Activated CD8-positive, alpha-beta T cell treated with anti-CD3 and anti-CD28 coated beads for 36 hours (primary cell): Measurements from ENCODE around the gene ACER1. TPM values are rescaled to one million over a fixed set of nuclear protein-coding genes. Genes with fewer than 3 reads are reported as not detected.
A peak's percentile ranks its signal among the peaks of the same experiment; 100 is the strongest.
"Not testable (repeated sequence)": the region's sequence is repeated elsewhere in the genome, so short reads cannot be mapped to it uniquely, and the experiment has no call there.

Source experiments
- ATAC-seq: fragments of 200-7000 bp; cut with Tn5 transposase; one replicate; pipeline ENCODE4 v1.10.0; 2021; ENCODE audit warnings: mild to moderate bottlenecking, moderate library complexity
- CTCF ChIA-PET: fragments of 350-600 bp; sonication (Branson Sonifier 250); formaldehyde crosslinking; loops from one replicate; lab custom pipeline; 2021; ENCODE audit warnings: antibody characterized with exemption; lab: Charles Lee
- POLR2A ChIA-PET: fragments of 350-600 bp; sonication (Branson Sonifier 250); formaldehyde crosslinking; loops from one replicate; lab custom pipeline; 2021; ENCODE audit warnings: antibody characterized with exemption; lab: Charles Lee
- DNase-seq: peaks from one replicate; pipeline ENCODE4 v3.0.0-alpha.2; 2020
- H3K27ac Mint-ChIP-seq: one replicate; pipeline ENCODE4 v1.8.0; 2021; ENCODE audit warnings: mild to moderate bottlenecking, mixed read lengths
- H3K27me3 Mint-ChIP-seq: one replicate; pipeline ENCODE4 v1.8.0; 2021; ENCODE audit warnings: mixed read lengths
- H3K36me3 Mint-ChIP-seq: one replicate; pipeline ENCODE4 v1.8.0; 2021; ENCODE audit warnings: low read depth, mixed read lengths
- H3K4me1 Mint-ChIP-seq: one replicate; pipeline ENCODE4 v1.8.0; 2021; ENCODE audit warnings: low read depth, mixed read lengths
- H3K4me3 Mint-ChIP-seq: one replicate; pipeline ENCODE4 v1.8.0; 2021; ENCODE audit warnings: mild to moderate bottlenecking, moderate library complexity, mixed read lengths
- H3K9me3 Mint-ChIP-seq: one replicate; pipeline ENCODE4 v1.8.0; 2021; ENCODE audit warnings: mixed read lengths
- intact Hi-C: fragments of 100-400 bp; cut with micrococcal nuclease; formaldehyde crosslinking; loops from one replicate; pipeline ENCODE4 v1.10.0; 2022
- total RNA-seq, 2 experiments: library from RNA; stranded (reverse); gene quantifications; one replicate each; pipeline ENCODE4 v1.2.3, GENCODE V29; 2021
- TF ChIP-seq, protein P1 (sequence below): fragments of 200-600 bp; IDR thresholded peaks from one replicate; pipeline ENCODE4 v1.8.0; 2022; ENCODE audit warnings: antibody characterized with exemption, mild to moderate bottlenecking

The ACER1 gene
- total RNA-seq, 2 experiments from 2014 or later = not detected

DNA sequence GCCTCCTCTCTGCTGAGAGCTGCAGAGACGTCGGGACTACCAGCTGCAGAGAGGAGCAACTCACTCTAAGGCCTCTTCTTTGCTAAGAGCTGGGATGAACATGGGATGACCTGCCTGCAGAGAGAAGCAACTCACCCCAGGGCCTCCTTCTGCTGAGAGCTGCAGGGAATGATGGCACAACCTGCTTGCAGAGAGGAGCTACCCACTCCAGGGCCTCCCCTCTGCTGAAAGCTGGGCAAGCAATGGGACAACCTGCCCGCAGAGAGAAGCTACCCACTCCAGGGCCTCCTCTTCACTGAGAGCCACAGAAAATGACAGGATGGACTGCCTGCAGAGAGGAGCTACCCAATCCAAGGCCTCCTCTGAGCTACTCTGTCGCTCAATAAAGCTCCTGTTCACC, 46.7 kb downstream of the ACER1 start:
- ATAC-seq (no peak), DNase-seq (no peak)
- Mint-ChIP-seq H3K9me3 (peaks cover 38% of the 10 kb centered on the region), H3K27ac (no peak overlapping the region), H3K27me3 (no peaks in the 10 kb centered on the region), H3K36me3 (peaks cover 4% of the 10 kb centered on the region), H3K4me1 (no peaks in the 10 kb centered on the region), H3K4me3 (no peak overlapping the region)
- ChIA-PET POLR2A (interaction anchor here (1.2 kb wide), 1 partner anchor 12 kb away, joined by 3 read pairs; no protein-coding TSS in a partner anchor), CTCF (interaction anchor here (1.0 to 1.1 kb wide), 2 partner anchors 13 to 33 kb away, joined by 4 to 5 read pairs; no protein-coding TSS in a partner anchor)
- intact Hi-C loops = no loop called here
- TF ChIP-seq, protein P1, sequence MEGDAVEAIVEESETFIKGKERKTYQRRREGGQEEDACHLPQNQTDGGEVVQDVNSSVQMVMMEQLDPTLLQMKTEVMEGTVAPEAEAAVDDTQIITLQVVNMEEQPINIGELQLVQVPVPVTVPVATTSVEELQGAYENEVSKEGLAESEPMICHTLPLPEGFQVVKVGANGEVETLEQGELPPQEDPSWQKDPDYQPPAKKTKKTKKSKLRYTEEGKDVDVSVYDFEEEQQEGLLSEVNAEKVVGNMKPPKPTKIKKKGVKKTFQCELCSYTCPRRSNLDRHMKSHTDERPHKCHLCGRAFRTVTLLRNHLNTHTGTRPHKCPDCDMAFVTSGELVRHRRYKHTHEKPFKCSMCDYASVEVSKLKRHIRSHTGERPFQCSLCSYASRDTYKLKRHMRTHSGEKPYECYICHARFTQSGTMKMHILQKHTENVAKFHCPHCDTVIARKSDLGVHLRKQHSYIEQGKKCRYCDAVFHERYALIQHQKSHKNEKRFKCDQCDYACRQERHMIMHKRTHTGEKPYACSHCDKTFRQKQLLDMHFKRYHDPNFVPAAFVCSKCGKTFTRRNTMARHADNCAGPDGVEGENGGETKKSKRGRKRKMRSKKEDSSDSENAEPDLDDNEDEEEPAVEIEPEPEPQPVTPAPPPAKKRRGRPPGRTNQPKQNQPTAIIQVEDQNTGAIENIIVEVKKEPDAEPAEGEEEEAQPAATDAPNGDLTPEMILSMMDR = no peak

GRCh38 chr19:6282393-6282792, 51.0 kb downstream of the ACER1 start:
- intact Hi-C loops, POLR2A ChIA-PET: not testable (repeated sequence)

DNA sequence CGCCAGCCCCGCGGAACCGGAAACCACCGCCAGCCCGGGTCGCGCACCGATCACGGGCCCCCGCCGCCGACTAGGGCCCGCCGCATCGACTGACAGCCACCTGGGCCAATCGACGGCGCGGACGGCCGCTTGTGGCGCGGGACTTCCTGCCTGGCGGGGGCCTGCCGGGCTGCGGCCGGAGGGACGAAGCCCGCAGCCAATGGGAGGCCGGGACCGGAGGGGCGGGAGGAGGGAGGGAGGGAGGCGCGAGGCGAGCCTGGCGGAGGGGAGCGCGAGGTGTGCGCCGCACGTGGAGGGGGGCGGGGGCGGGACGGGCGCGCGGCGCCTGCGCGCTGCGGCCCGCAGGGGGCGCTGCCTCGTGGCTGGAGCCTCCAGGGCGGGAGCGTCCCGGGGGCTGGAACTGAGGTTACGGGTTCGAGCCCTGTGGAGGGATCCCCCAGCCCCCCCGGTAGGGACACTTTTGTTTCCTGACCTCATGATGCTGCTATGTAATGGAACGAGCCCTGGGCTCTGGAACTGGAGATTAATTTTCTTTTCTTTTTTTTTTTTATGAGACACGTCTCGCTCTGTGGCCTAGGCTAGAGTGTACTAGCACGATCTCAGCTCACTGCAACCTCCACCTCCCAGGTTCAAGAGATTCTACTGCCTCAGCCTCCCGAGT, 53.4 kb downstream of the ACER1 start, which contains the start of gene MLLT1:
Gene MLLT1, minus strand, starts transcription at position 45 of the 661 bp plus-strand sequence. CDS start 191 bp downstream, outside the sequence.
- TF ChIP-seq, protein P1 = peak; percentile 86
- H3K27me3 Mint-ChIP-seq = no peaks in the 10 kb centered on the region
- ChIA-PET CTCF (no interaction called here), POLR2A (no interaction called here)
- ATAC-seq (peak; percentile 99), DNase-seq (peak; percentile 96)
- intact Hi-C loops = no loop called here
- H3K9me3 Mint-ChIP-seq = peaks cover 2% of the 10 kb centered on the region
- peaks cover 17% of the 10 kb centered on the region for H3K36me3 Mint-ChIP-seq
- peaks cover 37% of the 10 kb centered on the region for H3K4me1 Mint-ChIP-seq
- peak within 1 kb of the TSS; percentile 92 for H3K4me3 Mint-ChIP-seq
- H3K27ac Mint-ChIP-seq = peak within 1 kb of the TSS; percentile 94

More at GRCh38 chr19:6282393-6282792, 51.0 kb downstream of the ACER1 start:
- H3K27ac Mint-ChIP-seq, ATAC-seq, DNase-seq, H3K9me3 Mint-ChIP-seq, H3K4me3 Mint-ChIP-seq, H3K27me3 Mint-ChIP-seq: not testable (repeated sequence)
- CTCF ChIA-PET = interaction anchor here (1.0 to 1.3 kb wide), 2 partner anchors 14 to 157 kb away, joined by 3 read pairs; no protein-coding TSS in a partner anchor
- peaks cover 12% of the 10 kb centered on the region for H3K36me3 Mint-ChIP-seq
- H3K4me1 Mint-ChIP-seq = peaks cover 17% of the 10 kb centered on the region

DNA sequence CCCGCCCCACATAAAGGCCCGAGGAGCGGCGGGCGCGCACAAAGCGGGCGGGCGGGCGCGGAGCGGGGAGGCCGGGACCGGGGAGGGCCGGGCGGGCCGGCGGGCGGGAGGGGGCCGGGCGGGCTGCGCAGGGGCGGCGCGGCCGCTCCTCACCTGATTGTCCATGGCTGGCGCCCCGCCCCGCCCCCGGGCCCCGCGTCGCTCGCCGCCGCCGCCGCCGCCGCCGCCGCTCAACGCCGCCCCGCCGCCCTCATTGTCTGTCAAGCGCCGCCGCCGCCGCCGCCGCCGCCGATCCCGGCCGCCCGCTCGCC, 53.8 kb downstream of the ACER1 start:
- H3K27me3 Mint-ChIP-seq = no peaks in the 10 kb centered on the region
- H3K27ac Mint-ChIP-seq = no peak overlapping the region
- DNase-seq (no peak), ATAC-seq (peak; percentile 41)
- H3K4me3 Mint-ChIP-seq = peak overlapping the region; percentile 48
- POLR2A ChIA-PET = no interaction called here
- CTCF ChIA-PET = interaction anchor here (0.7 kb wide), 1 partner anchor 258 kb away, joined by 3 read pairs; no protein-coding TSS in a partner anchor
- H3K9me3 Mint-ChIP-seq = peaks cover 2% of the 10 kb centered on the region
- peaks cover 39% of the 10 kb centered on the region for H3K4me1 Mint-ChIP-seq
- H3K36me3 Mint-ChIP-seq = peaks cover 17% of the 10 kb centered on the region
- TF ChIP-seq, protein P1 = no peak
- intact Hi-C loops = no loop called here

GRCh38 chr19:6278740-6279619, 54.4 kb downstream of the ACER1 start:
- ChIA-PET POLR2A (interaction anchor here (1.0 kb wide), 1 partner anchor 19 kb away, joined by 3 read pairs; no protein-coding TSS in a partner anchor), CTCF (interaction anchor here (0.7 kb wide), 1 partner anchor 257 kb away, joined by 3 read pairs; no protein-coding TSS in a partner anchor)
- Mint-ChIP-seq H3K4me1 (peaks cover 41% of the 10 kb centered on the region), H3K9me3 (peaks cover 2% of the 10 kb centered on the region), H3K36me3 (peaks cover 17% of the 10 kb centered on the region), H3K4me3 (peak overlapping the region; percentile 92), H3K27me3 (no peaks in the 10 kb centered on the region), H3K27ac (peak overlapping the region; percentile 94)
- DNase-seq (peak; percentile 16), ATAC-seq (no peak)
- TF ChIP-seq, protein P1 = no peak
- intact Hi-C loops = no loop called here
